ENCODE results near the gene LRP2. TPM values are rescaled to one million over a fixed set of nuclear protein-coding genes. Genes with fewer than 3 reads are reported as not detected.

Gene LRP2
- total RNA-seq, 4 donors from 2014 or later: not detected

- no peak for ATAC-seq
- H3K4me3 ChIP-seq: no peak overlapping the region
- H3K27me3 ChIP-seq: no peaks in the 10 kb centered on the region
- no peaks in the 10 kb centered on the region for H3K4me1 ChIP-seq
- no peaks in the 10 kb centered on the region for H3K36me3 ChIP-seq
- WGBS, 2 donors (ENCODE audit: low coverage in 1 of 2): 86 to 93% methylated on average over 1 to 2 of the region's 2 CpGs
- H3K9me3 ChIP-seq: no peaks in the 10 kb centered on the region
- TF ChIP-seq POLR2A (IDR thresholded peaks at IDR 0.05) (no peak), POLR2AphosphoS5 (IDR thresholded peaks at IDR 0.05) (no peak), EP300 (IDR thresholded peaks at IDR 0.05) (no peak), CTCF (IDR thresholded peaks at IDR 0.05) (no peak)
- no peak overlapping the region for H3K27ac ChIP-seq
Measured at GRCh38 chr2:169349535-169349934, 12.8 kb downstream of the LRP2 start.

GRCh38 chr2:169348321-169349024, 13.9 kb downstream of the LRP2 start:
- TF ChIP-seq EP300 (IDR thresholded peaks at IDR 0.05) (no peak), CTCF (IDR thresholded peaks at IDR 0.05) (no peak), POLR2AphosphoS5 (IDR thresholded peaks at IDR 0.05) (no peak), POLR2A (IDR thresholded peaks at IDR 0.05) (no peak)

GRCh38 chr2:169345486-169346437, 16.6 kb downstream of the LRP2 start:
- no peaks in the 10 kb centered on the region for H3K4me1 ChIP-seq
- no peak overlapping the region for H3K27ac ChIP-seq
- ATAC-seq: no peak
- no peaks in the 10 kb centered on the region for H3K9me3 ChIP-seq
- no peaks in the 10 kb centered on the region for H3K36me3 ChIP-seq
- H3K27me3 ChIP-seq: no peaks in the 10 kb centered on the region
- TF ChIP-seq EP300 (IDR thresholded peaks at IDR 0.05) (no peak), POLR2A (IDR thresholded peaks at IDR 0.05) (no peak), CTCF (IDR thresholded peaks at IDR 0.05) (no peak), POLR2AphosphoS5 (IDR thresholded peaks at IDR 0.05) (no peak)
- 56 to 58% methylated on average over 7 of the region's 7 CpGs for WGBS, 2 donors (ENCODE audit: low coverage in 1 of 2)
- H3K4me3 ChIP-seq: no peak overlapping the region

More at GRCh38 chr2:169348321-169349024, 13.9 kb downstream of the LRP2 start:
- 62 to 73% methylated on average over 5 to 6 of the region's 6 CpGs for WGBS, 2 donors (ENCODE audit: low coverage in 1 of 2)
- no peak for ATAC-seq
- Histone ChIP-seq H3K27me3 (no peaks in the 10 kb centered on the region), H3K9me3 (no peaks in the 10 kb centered on the region), H3K27ac (no peak overlapping the region), H3K4me1 (no peaks in the 10 kb centered on the region), H3K4me3 (no peak overlapping the region), H3K36me3 (no peaks in the 10 kb centered on the region)

GRCh38 chr2:169344736-169345485, 17.4 kb downstream of the LRP2 start:
- ATAC-seq: no peak
- Histone ChIP-seq H3K4me3 (no peak overlapping the region), H3K27ac (no peak overlapping the region), H3K27me3 (no peaks in the 10 kb centered on the region), H3K4me1 (no peaks in the 10 kb centered on the region), H3K9me3 (no peaks in the 10 kb centered on the region), H3K36me3 (no peaks in the 10 kb centered on the region)
- no peak for TF ChIP-seq EP300 (IDR thresholded peaks at IDR 0.05)
- no peak for TF ChIP-seq CTCF (IDR thresholded peaks at IDR 0.05)
- TF ChIP-seq POLR2AphosphoS5 (IDR thresholded peaks at IDR 0.05): no peak
- no peak for TF ChIP-seq POLR2A (IDR thresholded peaks at IDR 0.05)
- WGBS, 2 donors (ENCODE audit: low coverage in 1 of 2): 41 to 44% methylated on average over 4 to 5 of the region's 5 CpGs

Data from gastroesophageal sphincter (tissue), 4 donors.